ENCODE measurements around the gene CDC16.

Gene CDC16

GRCh38 chr13:114229506-114229905, 5.2 kb upstream of the CDC16 start:
- no peak for TF ChIP-seq CTCF (IDR thresholded peaks at IDR 0.05; ENCODE audit: low read depth, low read length, missing control alignments)
- no peak overlapping the region for H3K4me3 ChIP-seq (ENCODE audit: low read depth, low read length)
- H3K36me3 ChIP-seq (replicated peaks) = no peaks in the 10 kb centered on the region
- peaks cover 7% of the 10 kb centered on the region for H3K27me3 ChIP-seq (replicated peaks)
- no peak overlapping the region for H3K27ac ChIP-seq
- no peak for DNase-seq
- in situ Hi-C loops (cut with HindIII; ENCODE audit: low pct_ligation_motif_present, low sequenced_read_pairs) = no loop called here

GRCh38 chr13:114230117-114230516, 4.6 kb upstream of the CDC16 start:
- no peak for DNase-seq
- no peak overlapping the region for H3K27ac ChIP-seq
- peaks cover 7% of the 10 kb centered on the region for H3K27me3 ChIP-seq (replicated peaks)
- in situ Hi-C loops (cut with HindIII; ENCODE audit: low pct_ligation_motif_present, low sequenced_read_pairs) = no loop called here
- no peak overlapping the region for H3K4me3 ChIP-seq (ENCODE audit: low read depth, low read length)
- TF ChIP-seq CTCF (IDR thresholded peaks at IDR 0.05; ENCODE audit: low read depth, low read length, missing control alignments) = no peak
- H3K36me3 ChIP-seq (replicated peaks) = no peaks in the 10 kb centered on the region

- Histone ChIP-seq H3K4me3 (ENCODE audit: low read depth, low read length) (no peak overlapping the region), H3K27ac (no peak overlapping the region), H3K27me3 (replicated peaks) (peaks cover 7% of the 10 kb centered on the region), H3K36me3 (replicated peaks) (no peaks in the 10 kb centered on the region)
- no peak for TF ChIP-seq CTCF (IDR thresholded peaks at IDR 0.05; ENCODE audit: low read depth, low read length, missing control alignments)
- in situ Hi-C loops (cut with HindIII; ENCODE audit: low pct_ligation_motif_present, low sequenced_read_pairs) = no loop called here
- no peak for DNase-seq
These were observed 4.1 kb upstream of the CDC16 start for GRCh38 chr13:114230575-114230974.

- Histone ChIP-seq H3K4me3 (ENCODE audit: low read depth, low read length) (no peak overlapping the region), H3K27ac (no peak overlapping the region), H3K27me3 (replicated peaks) (peaks cover 7% of the 10 kb centered on the region), H3K36me3 (replicated peaks) (peaks cover 2% of the 10 kb centered on the region)
- in situ Hi-C loops (cut with HindIII; ENCODE audit: low pct_ligation_motif_present, low sequenced_read_pairs) = no loop called here
- DNase-seq = no peak
- TF ChIP-seq CTCF (IDR thresholded peaks at IDR 0.05; ENCODE audit: low read depth, low read length, missing control alignments) = no peak
These were observed 2.8 kb upstream of the CDC16 start for GRCh38 chr13:114231886-114232285.

- H3K27me3 ChIP-seq (replicated peaks) = peaks cover 1% of the 10 kb centered on the region
- peaks cover 14% of the 10 kb centered on the region for H3K36me3 ChIP-seq (replicated peaks)
- no peak for DNase-seq
- in situ Hi-C loops (cut with HindIII; ENCODE audit: low pct_ligation_motif_present, low sequenced_read_pairs) = no loop called here
- TF ChIP-seq CTCF (IDR thresholded peaks at IDR 0.05; ENCODE audit: low read depth, low read length, missing control alignments) = no peak
- H3K27ac ChIP-seq = no peak overlapping the region
- peak overlapping the region; percentile 88 for H3K4me3 ChIP-seq (ENCODE audit: low read depth, low read length)
These were observed 442 bp upstream of the CDC16 start for GRCh38 chr13:114234266-114234644.

- H3K4me3 ChIP-seq (ENCODE audit: low read depth, low read length) = peak overlapping the region; percentile 88
These were observed 1.0 kb downstream of the CDC16 start for GRCh38 chr13:114235697-114236096.

More at GRCh38 chr13:114235697-114236096, 1.0 kb downstream of the CDC16 start:
- Histone ChIP-seq H3K27me3 (replicated peaks) (no peaks in the 10 kb centered on the region), H3K27ac (peak overlapping the region; percentile 79), H3K36me3 (replicated peaks) (peaks cover 21% of the 10 kb centered on the region)
- no peak for TF ChIP-seq CTCF (IDR thresholded peaks at IDR 0.05; ENCODE audit: low read depth, low read length, missing control alignments)
- in situ Hi-C loops (cut with HindIII; ENCODE audit: low pct_ligation_motif_present, low sequenced_read_pairs) = no loop called here
- DNase-seq = no peak

Measured in brain microvascular endothelial cell (primary cell).